H1 (cell line): ENCODE data around the gene SARNP. TPM values are rescaled to one million over a fixed set of nuclear protein-coding genes. Genes with fewer than 3 reads are reported as not detected.

Source experiments
- CTCF ChIA-PET: fragments of 300-600 bp; sonication (Branson Sonifier 250); formaldehyde crosslinking; loops from one replicate; lab custom pipeline; 2021; ENCODE audit not compliant: partially characterized antibody; lab: Charles Lee
- POLR2A ChIA-PET: fragments of 300-600 bp; sonication (Branson Sonifier 250); formaldehyde crosslinking; loops from one replicate; lab custom pipeline; 2021; ENCODE audit warnings: inconsistent platforms; ENCODE audit not compliant: partially characterized antibody; lab: Charles Lee
- DNase-seq, 2 experiments: peaks; one replicate each; pipeline versions ENCODE4 v3.0.0 to v3.0.0-alpha.2; 2010 to 2022; ENCODE audit warnings: low spot score in 2 of 2, low read depth in 1 of 2, mixed read lengths in 1 of 2
- FAIRE-seq: peaks from 2 replicates; lab custom pipeline; 2011; peaks lifted over from hg19 to GRCh38; lab: Jason Lieb, UNC
- H2AFZ ChIP-seq: 2 replicates; pipeline ENCODE4 v1.8.1; 2012; ENCODE audit warnings: low read length, inconsistent platforms
- H2AK5ac ChIP-seq: 2 replicates; pipeline ENCODE4 v1.6.1; 2013; ENCODE audit warnings: low read depth, low read length
- H2BK120ac ChIP-seq: replicated peaks from 2 replicates; pipeline ENCODE3; 2013; ENCODE audit warnings: low read depth, low read length, inconsistent platforms
- H2BK12ac ChIP-seq: 2 replicates; pipeline ENCODE4 v1.6.1; 2013; ENCODE audit warnings: low read depth, low read length
- H2BK15ac ChIP-seq: 2 replicates; pipeline ENCODE4 v1.6.1; 2013; ENCODE audit warnings: low read length
- H2BK20ac ChIP-seq: 2 replicates; pipeline ENCODE4 v1.6.1; 2013; ENCODE audit warnings: low read length
- H2BK5ac ChIP-seq: 2 replicates; pipeline ENCODE4 v1.6.1; 2013; ENCODE audit warnings: low read depth, low read length
- H3K14ac ChIP-seq: 2 replicates; pipeline ENCODE4 v1.6.1; 2013; ENCODE audit warnings: inconsistent platforms; ENCODE audit not compliant: insufficient read length
- H3K18ac ChIP-seq: 2 replicates; pipeline ENCODE4 v1.6.1; 2013; ENCODE audit warnings: low read length; ENCODE audit errors: extremely low read depth
- H3K23ac ChIP-seq: 2 replicates; pipeline ENCODE4 v1.6.1; 2013; ENCODE audit warnings: inconsistent platforms; ENCODE audit not compliant: insufficient read length
- H3K23me2 ChIP-seq: 2 replicates; pipeline ENCODE4 v1.6.1; 2013; ENCODE audit warnings: low read depth, low read length
- H3K27ac ChIP-seq: 2 replicates; pipeline ENCODE4 v1.6.1; 2011; ENCODE audit warnings: low read depth, low read length, inconsistent platforms
- H3K27me3 ChIP-seq, 4 experiments: replicated peaks in 1 of 4; 1 replicate in 1 of 4; 2 replicates in 3 of 4; pipeline versions ENCODE4 v1.6.1 to v1.8.1; 2011 to 2013; ENCODE audit warnings: low read length in 3 of 4, mild to moderate bottlenecking in 3 of 4, inconsistent platforms in 2 of 4, mixed read lengths in 2 of 4, moderate library complexity in 1 of 4; ENCODE audit not compliant: control insufficient read depth in 3 of 4, insufficient read depth in 3 of 4; ENCODE audit errors: extremely low read depth in 1 of 4
- H3K36me3 ChIP-seq, 4 experiments: 2 replicates each; pipeline versions ENCODE4 v1.6.1 to v1.8.1; 2011 to 2013; ENCODE audit warnings: mild to moderate bottlenecking in 4 of 4, low read length in 3 of 4, moderate library complexity in 2 of 4, control low read depth in 1 of 4, inconsistent platforms in 1 of 4; ENCODE audit not compliant: insufficient read depth in 4 of 4, control insufficient read depth in 2 of 4
- H3K4ac ChIP-seq: replicated peaks from 2 replicates; pipeline ENCODE3; 2013; ENCODE audit warnings: low read length, low read depth, mixed read lengths, inconsistent platforms; ENCODE audit not compliant: insufficient read length
- H3K4me1 ChIP-seq, 4 experiments: replicated peaks in 1 of 4; 1 replicate in 1 of 4; 2 replicates in 3 of 4; pipeline versions ENCODE4 v1.6.1 to v1.8.1; 2011 to 2013; ENCODE audit warnings: low read length in 3 of 4, inconsistent platforms in 2 of 4, mixed read lengths in 1 of 4; ENCODE audit not compliant: insufficient read depth in 4 of 4, control insufficient read depth in 3 of 4
- H3K4me2 ChIP-seq, 2 experiments: 2 replicates each; pipeline versions ENCODE4 v1.6.1 to v1.8.1; 2011 to 2013; ENCODE audit warnings: low read depth in 2 of 2, low read length in 2 of 2, control low read depth in 1 of 2, inconsistent platforms in 1 of 2, mild to moderate bottlenecking in 1 of 2; ENCODE audit not compliant: insufficient read depth in 1 of 2
- H3K4me3 ChIP-seq, 4 experiments: fragments of 200-600, 300-600 bp in 1 of 4; sonication (generic), shearing (Covaris generic), sonication (Bioruptor Twin) in 1 of 4; 2 replicates each; pipeline versions ENCODE4 v1.5.1 to v1.8.1; 2011 to 2016; ENCODE audit warnings: low read length in 4 of 4, low read depth in 3 of 4, control low read depth in 2 of 4, inconsistent platforms in 2 of 4, mild to moderate bottlenecking in 2 of 4, mixed read lengths in 1 of 4, moderate library complexity in 1 of 4; ENCODE audit not compliant: insufficient read depth in 2 of 4; ENCODE audit errors: extremely low read depth in 1 of 4
- H3K56ac ChIP-seq: replicated peaks from 2 replicates; pipeline ENCODE3; 2013; ENCODE audit warnings: low read depth, mild to moderate bottlenecking, mixed read lengths, low read length, inconsistent platforms; ENCODE audit not compliant: insufficient read length
- H3K79me1 ChIP-seq: 2 replicates; pipeline ENCODE4 v1.6.1; 2013; ENCODE audit warnings: low read depth, low read length, control low read depth
- H3K79me2 ChIP-seq, 2 experiments: 2 replicates each; pipeline versions ENCODE4 v1.6.1 to v1.8.1; 2012 to 2013; ENCODE audit warnings: low read length in 2 of 2, mild to moderate bottlenecking in 2 of 2, inconsistent platforms in 1 of 2; ENCODE audit not compliant: insufficient read depth in 2 of 2, control insufficient read depth in 1 of 2
- H3K9ac ChIP-seq, 4 experiments: replicated peaks in 1 of 4; 1 replicate in 1 of 4; 2 replicates in 3 of 4; pipeline versions ENCODE4 v1.6.1 to v1.8.1; 2011 to 2013; ENCODE audit warnings: low read depth in 3 of 4, low read length in 3 of 4, control low read depth in 2 of 4, mild to moderate bottlenecking in 2 of 4, moderate library complexity in 2 of 4, inconsistent platforms in 1 of 4; ENCODE audit errors: extremely low read depth in 1 of 4
- H3K9me3 ChIP-seq, 2 experiments: 2 replicates each; pipeline versions ENCODE4 v1.6.1 to v1.8.1; 2012 to 2013; ENCODE audit warnings: mild to moderate bottlenecking in 2 of 2, moderate library complexity in 2 of 2, control low read depth in 1 of 2, inconsistent platforms in 1 of 2, low read depth in 1 of 2, low read length in 1 of 2, mixed read lengths in 1 of 2; ENCODE audit not compliant: insufficient read depth in 2 of 2
- H4K20me1 ChIP-seq, 2 experiments: replicated peaks in 1 of 2; 2 replicates each; pipeline versions ENCODE3 to v1.8.1; 2011 to 2013; ENCODE audit warnings: inconsistent platforms in 2 of 2, low read length in 2 of 2, mild to moderate bottlenecking in 1 of 2; ENCODE audit not compliant: insufficient read depth in 2 of 2, control insufficient read depth in 1 of 2
- H4K5ac ChIP-seq: 2 replicates; pipeline ENCODE4 v1.6.1; 2013; ENCODE audit warnings: low read length, low read depth, mixed read lengths, inconsistent platforms; ENCODE audit not compliant: insufficient read length
- H4K8ac ChIP-seq: 2 replicates; pipeline ENCODE4 v1.8.0; 2013; ENCODE audit warnings: mild to moderate bottlenecking, moderate library complexity, low read length, inconsistent platforms; ENCODE audit not compliant: insufficient read depth; ENCODE audit errors: extremely low read depth
- H4K91ac ChIP-seq: replicated peaks from 2 replicates; pipeline ENCODE3; 2013; ENCODE audit warnings: low read length, mixed read lengths, inconsistent platforms; ENCODE audit not compliant: insufficient read length
- ASH2L ChIP-seq: fragments of 200-600, 300-600 bp; sonication (generic); IDR thresholded peaks from one replicate; pipeline ENCODE4 v1.7.1; 2017; ENCODE audit warnings: low read length
- BCL11A ChIP-seq, 2 experiments: IDR thresholded peaks; one replicate each; pipeline ENCODE4 v1.6.1; 2011; ENCODE audit warnings: low read depth in 2 of 2, low read length in 2 of 2, mild to moderate bottlenecking in 2 of 2
- GABPA ChIP-seq: IDR thresholded peaks from 2 replicates; pipeline ENCODE4 v1.6.1; 2011; ENCODE audit warnings: mild to moderate bottlenecking, low read length, moderate library complexity, borderline replicate concordance; ENCODE audit not compliant: insufficient read depth
- HDAC2 ChIP-seq, 2 experiments: fragments of 300-600 bp in 1 of 2; sonication (generic) in 1 of 2; IDR thresholded peaks; 2 replicates each; pipeline ENCODE4 v1.6.1; 2011 to 2012; ENCODE audit warnings: low read depth in 2 of 2, low read length in 2 of 2, mild to moderate bottlenecking in 2 of 2, moderate library complexity in 2 of 2, borderline replicate concordance in 1 of 2, inconsistent platforms in 1 of 2
- JUND ChIP-seq: IDR thresholded peaks from 2 replicates; pipeline ENCODE4 v1.6.1; 2011; ENCODE audit warnings: mild to moderate bottlenecking, improper control_type of control experiment, low read length
- KDM4A ChIP-seq: IDR thresholded peaks from one replicate; pipeline ENCODE4 v1.7.1; 2012; ENCODE audit warnings: low read depth, mild to moderate bottlenecking, moderate library complexity, low read length, inconsistent platforms; ENCODE audit not compliant: severe bottlenecking
- PHF8 ChIP-seq: fragments of 200-600 bp; sonication (generic); conservative IDR thresholded peaks from 2 replicates; pipeline ENCODE4 v1.7.1; 2012; ENCODE audit warnings: low read depth, mild to moderate bottlenecking, inconsistent platforms, low read length, moderate library complexity
- POU5F1 ChIP-seq: IDR thresholded peaks from 2 replicates; pipeline ENCODE4 v1.6.1; 2011; ENCODE audit warnings: low read depth, mild to moderate bottlenecking, low read length, moderate library complexity
- SP1 ChIP-seq: IDR thresholded peaks from 2 replicates; pipeline ENCODE4 v1.6.1; 2011; ENCODE audit warnings: low read depth, low read length
- YY1 ChIP-seq: IDR thresholded peaks from 2 replicates; pipeline ENCODE4 v1.6.1; 2011; ENCODE audit warnings: low read depth, mild to moderate bottlenecking, low read length
- WGBS, 2 experiments: shearing (Covaris generic) in 1 of 2; methylation state at CpG; one replicate each; pipeline versions ENCODE4 v1.1.6 to v1.1.7; 2013 to 2015; ENCODE audit warnings: low lambda C conversion rate in 2 of 2, mixed read lengths in 2 of 2, inconsistent platforms in 1 of 2, low coverage in 1 of 2, missing lambda C conversion rate in 1 of 2; ENCODE audit not compliant: insufficient replicate concordance in 2 of 2, insufficient coverage in 1 of 2, insufficient read length in 1 of 2; ENCODE audit errors: extremely low coverage in 1 of 2, missing lambda C conversion rate in 1 of 2; 5-methylcytosine and 5-hydroxymethylcytosine counted together
- polyA plus RNA-seq, 7 experiments: library from polyadenylated mRNA; depleted of rRNA in 3 of 7; stranded (reverse) in 5 of 7; unstranded in 2 of 7; fragments of >200 nt in 5 of 7; fragments of 200-250 nt in 2 of 7; gene quantifications; 1 replicate in 5 of 7; 2 replicates in 1 of 7; 4 replicates in 1 of 7; pipeline versions ENCODE4 v1.2.1 to v1.2.3, GENCODE V29; 2011 to 2013; ENCODE audit warnings: missing spikeins in 2 of 7, mixed read lengths in 2 of 7
- total RNA-seq: library from RNA; stranded (reverse); fragmentation: NEBNext Ultra II Directional; extraction: Animal tissue kit (Norgen Biotek cat#: 25700); gene quantifications from 2 replicates; pipeline ENCODE4 v1.2.1, GENCODE V29; 2021

The SARNP gene
- total and polyA plus RNA-seq, 2 of the 8 experiments (the other 6 are each of a cell fraction or from before 2014, with no cell fraction given) = 114 to 226 TPM

DNA sequence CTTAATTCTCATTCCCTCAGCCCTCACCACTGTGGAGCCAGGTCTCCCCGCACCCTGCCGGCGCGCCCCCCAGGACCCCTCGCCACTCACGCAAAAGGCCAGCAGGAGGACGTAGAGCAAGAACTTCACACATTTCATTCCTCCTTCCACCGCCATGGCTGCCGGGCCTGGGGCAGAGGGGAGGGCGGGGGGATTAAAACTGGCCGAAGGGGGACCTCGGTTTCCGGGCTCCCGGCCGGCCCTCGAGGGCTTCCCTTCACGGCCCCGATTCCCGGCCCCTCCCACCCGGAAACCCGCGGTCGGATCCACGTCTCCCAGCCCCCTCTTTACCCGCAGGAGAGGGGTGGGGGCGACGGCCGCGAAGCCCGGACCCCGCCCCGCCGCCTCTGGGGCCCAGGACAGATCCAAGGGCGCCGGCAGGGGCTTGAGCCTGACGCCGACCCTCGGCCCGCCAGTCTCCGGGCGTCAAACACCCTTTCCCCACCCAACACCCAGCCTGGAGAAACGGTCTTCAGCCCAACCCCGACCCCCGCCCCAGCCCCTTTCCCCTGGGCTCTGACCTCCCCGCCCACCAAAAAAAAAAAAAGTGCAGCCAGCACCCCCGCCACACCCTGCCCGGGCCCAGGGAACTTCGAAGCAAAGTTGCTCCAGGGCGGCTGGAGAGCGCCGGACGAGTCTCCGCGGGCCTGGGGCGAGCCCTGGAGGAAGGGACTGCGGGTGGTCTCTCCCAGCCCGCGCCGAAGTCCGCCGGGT is 89.2 kb downstream of the SARNP start:
- no peak overlapping the region for H2AFZ ChIP-seq
- peaks cover 0 to 17% of the 10 kb centered on the region in 2 experiments; a peak in 2 of 4 replicates for H3K79me2 ChIP-seq
- H2BK15ac ChIP-seq = peak overlapping the region; percentile 65
- FAIRE-seq (no peak), DNase-seq (no peak)
- peak overlapping the region; percentile 85 for H3K18ac ChIP-seq
- H4K8ac ChIP-seq = peak overlapping the region; percentile 70
- peak overlapping the region; percentile 82 to 92 for H3K4me2 ChIP-seq
- peak overlapping the region; percentile 31 to 86 (median 68) for H3K9ac ChIP-seq
- H3K79me1 ChIP-seq = peaks cover 5% of the 10 kb centered on the region; the same call in 1 of the 2 replicates
- ChIA-PET POLR2A (interaction anchor here (1.0 to 34.1 kb wide), 12 partner anchors 9 to 376 kb away, joined by 3 to 809 read pairs (median 10); partner anchors contain the start of genes BLOC1S1, ITGA7, ORMDL2 and PA2G4), CTCF (interaction anchor here (1.1 to 2.7 kb wide), 9 partner anchors 9 to 90 kb away, joined by 4 to 34 read pairs (median 12); partner anchors contain the start of genes ITGA7, ORMDL2, RDH5 and SARNP)
- H2BK120ac ChIP-seq = no peak overlapping the region
- H3K23me2 ChIP-seq = peaks cover 15% of the 10 kb centered on the region
- H2BK12ac ChIP-seq = no peak overlapping the region
- H3K4ac ChIP-seq = peak overlapping the region; percentile 24
- H4K91ac ChIP-seq = peak overlapping the region; percentile 40
- no peak overlapping the region for H3K14ac ChIP-seq
- H3K27me3 ChIP-seq = no peaks in the 10 kb centered on the region
- H3K27ac ChIP-seq = peak overlapping the region; percentile 61; the same call in 1 of the 2 replicates
- peak overlapping the region; percentile 77; the same call in 1 of the 2 replicates for H2BK5ac ChIP-seq
- 2% methylated on average over 12 of the region's 61 CpGs; no CpG with 5 or more reads in 1 of the 2 experiments for WGBS, 2 experiments
- peaks cover 0 to 6% of the 10 kb centered on the region in 2 experiments for H4K20me1 ChIP-seq
- H3K9me3 ChIP-seq = no peaks in the 10 kb centered on the region
- no peak overlapping the region for H3K23ac ChIP-seq
- peak overlapping the region; percentile 66 for H3K56ac ChIP-seq
- H3K4me3 ChIP-seq = peak overlapping the region; percentile 54 to 93 (median 90)
- peak overlapping the region; percentile 63 for H4K5ac ChIP-seq
- peaks cover 0 to 12% (median 10%) of the 10 kb centered on the region in 4 experiments; a peak in 6 of 7 replicates for H3K4me1 ChIP-seq
- H3K36me3 ChIP-seq = peaks cover 6 to 29% (median 15%) of the 10 kb centered on the region in 4 experiments; a peak in 5 of 8 replicates
- H2AK5ac ChIP-seq = no peak overlapping the region
- H2BK20ac ChIP-seq = no peak overlapping the region
- peak; percentile 67; the same call in 1 of the 2 replicates for TF ChIP-seq YY1
- TF ChIP-seq POU5F1 = no peak
- 0 out of 2 replicates have a peak, but pooled peaks have one; percentile 12 for TF ChIP-seq GABPA
- no peak for TF ChIP-seq JUND
- no peak for TF ChIP-seq KDM4A
- TF ChIP-seq SP1 = no peak
- peak; percentile 10 for TF ChIP-seq ASH2L
- TF ChIP-seq HDAC2 (IDR thresholded peaks at IDR 0.05; ENCODE audit: borderline replicate concordance in 1 of 2, low read depth in 2 of 2, low read length in 2 of 2) = no peak; a peak in 1 of 4 replicates
- no peak for TF ChIP-seq BCL11A (IDR thresholded peaks at IDR 0.05; ENCODE audit: low read depth in 2 of 2, low read length in 2 of 2)
- TF ChIP-seq PHF8 = 0 out of 2 replicates have a peak, but pooled peaks have one; percentile 13
